GM15510 (cell line): ENCODE results near the gene SP7.
A peak's percentile ranks its signal among the peaks of the same experiment; 100 is the strongest.

ENCODE experiments used
- POLR2A ChIP-seq: IDR thresholded peaks from 3 replicates; pipeline ENCODE4 v1.6.1; 2011; ENCODE audit warnings: borderline replicate concordance; ENCODE audit not compliant: insufficient read length; ENCODE audit errors: extremely low read depth

The SP7 gene

GRCh38 chr12:53298164-53298563 lies 38.0 kb downstream of the SP7 start:
- TF ChIP-seq POLR2A = no peak

- no peak for TF ChIP-seq POLR2A
These were observed 40.3 kb downstream of the SP7 start for GRCh38 chr12:53295891-53296219.

GRCh38 chr12:53295070-53295890 lies 40.9 kb downstream of the SP7 start, which contains the start of gene PFDN5:
PFDN5 (plus strand) TSS chr12:53295542; CDS start chr12:53295568, 26 bp downstream.
- peak; percentile 81 for TF ChIP-seq POLR2A

- TF ChIP-seq POLR2A = no peak
These were observed 43.7 kb downstream of the SP7 start for GRCh38 chr12:53292426-53292825.

GRCh38 chr12:53290661-53291060 lies 45.5 kb downstream of the SP7 start:
- TF ChIP-seq POLR2A = no peak

GRCh38 chr12:53289891-53290290 lies 46.3 kb downstream of the SP7 start:
- TF ChIP-seq POLR2A = no peak

- no peak for TF ChIP-seq POLR2A
These were observed 47.8 kb downstream of the SP7 start for GRCh38 chr12:53288322-53288721.

- no peak for TF ChIP-seq POLR2A
These were observed 48.4 kb downstream of the SP7 start for GRCh38 chr12:53287741-53288216.

- no peak for TF ChIP-seq POLR2A
These were observed 49.7 kb downstream of the SP7 start for GRCh38 chr12:53286448-53286847.

- TF ChIP-seq POLR2A = no peak
These were observed 56.2 kb downstream of the SP7 start for GRCh38 chr12:53279888-53280498.

- TF ChIP-seq POLR2A = no peak
These were observed 56.8 kb downstream of the SP7 start for GRCh38 chr12:53279283-53279869.

- no peak for TF ChIP-seq POLR2A
These were observed 58.2 kb downstream of the SP7 start for GRCh38 chr12:53277981-53278380.
